GM23248 (cell line): ENCODE data around the gene PITPNM3. TPM values are rescaled to one million over a fixed set of nuclear protein-coding genes. Genes with fewer than 3 reads are reported as not detected.
A peak's percentile ranks its signal among the peaks of the same experiment; 100 is the strongest.

ENCODE experiments used
- DNase-seq: peaks from one replicate; pipeline ENCODE4 v3.0.0-alpha.2; 2015
- H2AFZ ChIP-seq: fragments of 200-600 bp; sonication (generic); 2 replicates; pipeline ENCODE4 v1.6.1; 2016; ENCODE audit warnings: antibody characterized with exemption
- H3F3A ChIP-seq: fragments of 200-600 bp; sonication (generic); 2 replicates; pipeline ENCODE4 v1.6.1; 2016; ENCODE audit warnings: mild to moderate bottlenecking, antibody characterized with exemption, mixed run types; ENCODE audit not compliant: insufficient read depth
- H3K27ac ChIP-seq: fragments of 200-600 bp; sonication (generic); 2 replicates; pipeline ENCODE4 v1.5.1; 2016; ENCODE audit warnings: mild to moderate bottlenecking
- H3K27me3 ChIP-seq: fragments of 200-600 bp; sonication (generic); replicated peaks from 2 replicates; pipeline ENCODE4 v1.6.1; 2016; ENCODE audit warnings: mild to moderate bottlenecking; ENCODE audit not compliant: insufficient read depth
- H3K36me3 ChIP-seq: fragments of 200-600 bp; sonication (generic); 2 replicates; pipeline ENCODE4 v1.6.1; 2016; ENCODE audit warnings: low read depth, mild to moderate bottlenecking
- H3K4me1 ChIP-seq: fragments of 200-600 bp; sonication (generic); 2 replicates; pipeline ENCODE4 v1.6.1; 2016; ENCODE audit warnings: mild to moderate bottlenecking; ENCODE audit not compliant: insufficient read depth
- H3K4me2 ChIP-seq: fragments of 200-600 bp; sonication (generic); one replicate; pipeline ENCODE4 v1.6.1; 2016; ENCODE audit warnings: mild to moderate bottlenecking; ENCODE audit not compliant: unreplicated experiment
- H3K4me3 ChIP-seq: fragments of 200-600 bp; sonication (generic); 2 replicates; pipeline ENCODE4 v1.5.1; 2016; ENCODE audit warnings: mild to moderate bottlenecking
- H3K79me2 ChIP-seq: fragments of 200-600 bp; sonication (generic); 2 replicates; pipeline ENCODE4 v1.6.1; 2016; ENCODE audit warnings: mild to moderate bottlenecking; ENCODE audit not compliant: insufficient read depth
- H3K9ac ChIP-seq: fragments of 200-600 bp; sonication (generic); 2 replicates; pipeline ENCODE4 v1.6.1; 2016; ENCODE audit warnings: mild to moderate bottlenecking
- H3K9me2 ChIP-seq: fragments of 200-600 bp; sonication (generic); 2 replicates; pipeline ENCODE4 v1.6.1; 2016; ENCODE audit warnings: mixed run types, mild to moderate bottlenecking, moderate library complexity; ENCODE audit not compliant: insufficient read depth
- H3K9me3 ChIP-seq: fragments of 200-600 bp; sonication (generic); one replicate; pipeline ENCODE4 v1.6.1; 2017; ENCODE audit warnings: low read depth
- H4K20me1 ChIP-seq: fragments of 200-600 bp; sonication (generic); 2 replicates; pipeline ENCODE4 v1.6.0; 2016; ENCODE audit not compliant: insufficient read depth
- EZH2 ChIP-seq: fragments of 200-600 bp; sonication (generic); IDR thresholded peaks from 2 replicates; pipeline ENCODE4 v1.6.1; 2018; ENCODE audit warnings: antibody characterized with exemption, mild to moderate bottlenecking; ENCODE audit not compliant: insufficient read depth, poor library complexity, severe bottlenecking
- EZH2phosphoT487 ChIP-seq: fragments of 200-600 bp; sonication (generic); IDR thresholded peaks from 2 replicates; pipeline ENCODE4 v1.6.1; 2018; ENCODE audit warnings: antibody characterized with exemption, moderate library complexity, mild to moderate bottlenecking, low read depth; ENCODE audit not compliant: insufficient read depth
- WGBS, 2 experiments: methylation state at CpG; one replicate each; pipeline ENCODE4 v1.1.6; 2015 to 2017; ENCODE audit warnings: low lambda C conversion rate in 2 of 2, low coverage in 1 of 2; ENCODE audit errors: missing lambda C conversion rate in 2 of 2; 5-methylcytosine and 5-hydroxymethylcytosine counted together
- in situ Hi-C: fragments of 300-500 bp; cut with MboI; formaldehyde crosslinking; loops from 2 replicates; pipeline ENCODE4 v1.15.0; 2020
- polyA plus RNA-seq: library from polyadenylated mRNA; unstranded; fragments of >200 nt; fragmentation: Nextera tagmentation; extraction: Ambion mirVana; gene quantifications from 2 replicates; pipeline ENCODE4 v1.2.1, GENCODE V29; 2016
- total RNA-seq: library from RNA; depleted of rRNA; stranded (reverse); fragments of >200 nt; shearing (Covaris generic); gene quantifications from 2 replicates; pipeline ENCODE4 v1.2.3, GENCODE V29; 2014

The PITPNM3 gene
- total and polyA plus RNA-seq, 2 experiments from 2014 or later = 6.5 to 12.8 TPM

DNA sequence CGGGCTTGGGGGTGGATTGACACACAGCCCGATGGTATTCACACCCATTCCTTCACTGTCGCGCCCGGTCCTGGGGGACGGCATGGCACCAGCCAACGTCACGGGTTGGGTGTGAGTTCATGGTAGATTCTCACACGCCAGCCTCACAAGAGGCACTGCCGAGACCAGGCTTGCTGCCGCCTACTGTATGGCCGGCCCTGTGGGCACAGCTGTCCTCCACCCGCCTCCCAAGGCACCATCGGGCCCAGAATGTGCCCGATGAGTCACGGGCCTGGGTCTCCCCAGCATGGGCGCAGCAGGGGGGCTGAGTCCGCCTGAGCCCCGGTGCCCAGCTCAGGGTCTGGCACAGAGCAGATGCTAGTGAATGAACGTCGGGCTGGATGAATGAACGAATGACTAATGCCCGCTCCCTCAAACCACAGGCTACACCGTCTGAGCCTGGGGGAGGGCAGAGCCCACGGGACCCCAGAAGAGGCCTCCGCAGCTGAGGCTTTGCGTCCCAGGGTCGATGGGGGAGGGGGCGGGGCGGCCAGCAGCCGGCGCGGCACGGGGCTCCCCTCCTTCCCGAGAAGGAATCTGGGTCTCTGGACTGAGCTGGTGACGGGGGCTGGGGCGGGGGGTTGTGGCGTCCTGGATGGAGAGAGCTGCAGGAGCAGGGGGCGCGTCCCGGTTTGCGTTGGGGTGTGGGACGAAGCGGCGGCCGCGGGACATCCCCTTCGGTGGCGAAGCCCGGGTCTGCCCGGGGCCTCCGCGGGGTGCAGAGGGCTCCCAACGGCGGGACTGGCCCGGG lies 829 bp downstream of the PITPNM3 start:
- no peaks in the 10 kb centered on the region for H3K9me3 ChIP-seq
- H3K4me3 ChIP-seq = peak overlapping the region; percentile 72
- no peaks in the 10 kb centered on the region for H3K79me2 ChIP-seq
- H3K27ac ChIP-seq = no peak overlapping the region
- peak overlapping the region; percentile 90 for H3K4me2 ChIP-seq
- H3K4me1 ChIP-seq = 0 out of 2 replicates have a peak, but pooled peaks cover 3% of the 10 kb centered on the region
- H3K9ac ChIP-seq = peak overlapping the region; percentile 62
- no peak for TF ChIP-seq EZH2
- no peak for TF ChIP-seq EZH2phosphoT487
- peak overlapping the region; percentile 55 for H2AFZ ChIP-seq
- no peaks in the 10 kb centered on the region for H3K27me3 ChIP-seq
- H3F3A ChIP-seq = no peaks in the 10 kb centered on the region; the same call in 1 of the 2 replicates
- H3K36me3 ChIP-seq = no peaks in the 10 kb centered on the region
- in situ Hi-C loops = no loop called here
- no peaks in the 10 kb centered on the region for H4K20me1 ChIP-seq
- peak; percentile 84 for DNase-seq
- 2 to 3% methylated on average over 36 to 39 of the region's 56 CpGs for WGBS, 2 experiments
- no peaks in the 10 kb centered on the region for H3K9me2 ChIP-seq

- no peaks in the 10 kb centered on the region; the same call in 1 of the 2 replicates for H3F3A ChIP-seq
- peak overlapping the region; percentile 55 for H2AFZ ChIP-seq
- H4K20me1 ChIP-seq = no peaks in the 10 kb centered on the region
- no peaks in the 10 kb centered on the region for H3K27me3 ChIP-seq
- no peaks in the 10 kb centered on the region for H3K79me2 ChIP-seq
- H3K9me2 ChIP-seq = no peaks in the 10 kb centered on the region
- 0 out of 2 replicates have a peak, but pooled peaks cover 3% of the 10 kb centered on the region for H3K4me1 ChIP-seq
- H3K9ac ChIP-seq = peak overlapping the region; percentile 62
- H3K36me3 ChIP-seq = no peaks in the 10 kb centered on the region
- no peaks in the 10 kb centered on the region for H3K9me3 ChIP-seq
- in situ Hi-C loops = no loop called here
- no peak for DNase-seq
- TF ChIP-seq EZH2 (no peak), EZH2phosphoT487 (no peak)
- peak overlapping the region; percentile 72 for H3K4me3 ChIP-seq
- H3K4me2 ChIP-seq = peak overlapping the region; percentile 90
- no peak overlapping the region for H3K27ac ChIP-seq
- WGBS, 2 experiments = 20 to 24% methylated on average over 12 of the region's 12 CpGs
Measured at GRCh38 chr17:6554871-6555330, 1.5 kb downstream of the PITPNM3 start.

DNA sequence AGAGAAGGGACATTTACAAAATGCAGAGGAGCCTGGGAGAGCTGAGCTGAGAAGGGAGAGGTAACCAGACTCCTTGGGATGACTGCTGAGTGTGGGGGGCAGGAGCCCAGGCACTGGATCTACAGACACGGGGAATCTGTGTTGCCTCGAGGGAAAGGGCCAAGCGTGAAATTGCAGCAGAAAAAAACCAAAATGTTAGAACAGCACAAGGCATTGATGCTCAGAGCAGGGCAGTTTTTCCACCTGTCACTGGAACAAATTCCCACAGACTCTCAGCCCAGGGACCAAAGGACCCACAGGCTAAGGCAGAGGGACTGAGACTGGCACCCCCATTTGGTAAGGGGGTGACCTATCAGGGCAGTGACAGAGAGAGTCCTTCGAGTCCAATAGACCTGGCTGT lies 2.0 kb downstream of the PITPNM3 start:
- Histone ChIP-seq H2AFZ (no peak overlapping the region), H3K4me1 (0 out of 2 replicates have a peak, but pooled peaks cover 3% of the 10 kb centered on the region), H4K20me1 (no peaks in the 10 kb centered on the region), H3F3A (no peaks in the 10 kb centered on the region; the same call in 1 of the 2 replicates), H3K27me3 (no peaks in the 10 kb centered on the region), H3K4me2 (no peak overlapping the region), H3K4me3 (no peak overlapping the region), H3K9me3 (no peaks in the 10 kb centered on the region), H3K9ac (no peak overlapping the region), H3K36me3 (no peaks in the 10 kb centered on the region), H3K79me2 (no peaks in the 10 kb centered on the region), H3K27ac (no peak overlapping the region), H3K9me2 (no peaks in the 10 kb centered on the region)
- in situ Hi-C loops = no loop called here
- 75 to 85% methylated on average over 4 of the region's 4 CpGs for WGBS, 2 experiments
- DNase-seq = no peak
- TF ChIP-seq EZH2 = no peak
- no peak for TF ChIP-seq EZH2phosphoT487

DNA sequence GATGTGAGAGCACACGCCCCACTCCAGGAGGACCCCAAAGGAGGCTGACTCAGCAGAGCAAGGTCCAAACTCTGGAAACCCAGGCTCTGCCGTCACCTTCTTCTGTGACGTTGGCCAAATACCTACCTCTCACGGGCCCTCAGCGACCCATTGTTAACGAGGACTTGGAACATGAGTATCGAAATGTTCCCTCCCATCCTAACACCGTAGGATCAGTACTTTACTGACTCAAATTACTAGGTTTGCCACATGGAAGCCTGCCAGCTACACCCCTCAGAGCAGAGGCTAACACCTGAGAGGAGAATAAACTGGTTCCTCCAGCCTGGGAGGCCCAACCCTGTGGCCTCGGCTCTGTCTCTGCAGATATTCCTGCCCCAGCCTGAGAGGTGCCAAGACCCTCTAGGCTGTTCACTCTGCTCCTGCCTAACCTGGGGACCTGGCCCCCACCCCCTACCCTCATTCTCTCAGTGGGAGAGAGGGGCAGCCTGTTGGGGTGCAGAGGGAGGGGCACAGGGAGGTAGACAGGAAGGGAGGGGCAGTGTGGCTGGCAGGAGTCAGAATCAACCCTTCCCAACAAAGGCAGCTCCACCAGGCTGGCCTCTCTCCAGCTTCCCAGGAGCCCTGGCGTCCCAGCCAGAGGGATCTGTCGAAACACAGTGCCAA lies 4.4 kb downstream of the PITPNM3 start:
- H2AFZ ChIP-seq = no peak overlapping the region
- H3K27me3 ChIP-seq = no peaks in the 10 kb centered on the region
- 91 to 94% methylated on average over 11 of the region's 11 CpGs for WGBS, 2 experiments
- no peak for DNase-seq
- no peak overlapping the region for H3K27ac ChIP-seq
- TF ChIP-seq EZH2 = no peak
- no peak for TF ChIP-seq EZH2phosphoT487
- H3K4me1 ChIP-seq = 0 out of 2 replicates have a peak, but pooled peaks cover 3% of the 10 kb centered on the region
- H3F3A ChIP-seq = no peaks in the 10 kb centered on the region; the same call in 1 of the 2 replicates
- no peaks in the 10 kb centered on the region for H3K79me2 ChIP-seq
- no peaks in the 10 kb centered on the region for H3K36me3 ChIP-seq
- no peaks in the 10 kb centered on the region for H4K20me1 ChIP-seq
- no peak overlapping the region for H3K4me2 ChIP-seq
- no peak overlapping the region for H3K9ac ChIP-seq
- no peaks in the 10 kb centered on the region for H3K9me3 ChIP-seq
- in situ Hi-C loops = no loop called here
- H3K9me2 ChIP-seq = no peaks in the 10 kb centered on the region
- no peak overlapping the region for H3K4me3 ChIP-seq
